Lower lobe of right lung (tissue), 2 donors: Measurements from ENCODE around the gene PNPLA8. TPM values are rescaled to one million over a fixed set of nuclear protein-coding genes. Genes with fewer than 3 reads are reported as not detected.

Experiments
- ATAC-seq, 2 donors: fragments of 200-7000 bp; cut with Tn5 transposase; one replicate each; pipeline ENCODE4 v1.9.1; 2020 to 2022; ENCODE audit warnings: mild to moderate bottlenecking in 2 of 2, moderate library complexity in 2 of 2
- DNase-seq: peaks from one replicate; pipeline ENCODE4 v3.0.0-alpha.2; 2020
- H3K27ac ChIP-seq: fragments of 200-600 bp; one replicate; pipeline ENCODE4 v1.8.0; 2022
- H3K27me3 ChIP-seq: fragments of 200-600 bp; one replicate; pipeline ENCODE4 v1.8.0; 2022; ENCODE audit warnings: low read depth
- H3K36me3 ChIP-seq: fragments of 200-600 bp; one replicate; pipeline ENCODE4 v1.8.0; 2022; ENCODE audit warnings: mild to moderate bottlenecking
- H3K4me1 ChIP-seq: fragments of 200-600 bp; one replicate; pipeline ENCODE4 v1.8.0; 2022
- H3K4me3 ChIP-seq: fragments of 200-600 bp; one replicate; pipeline ENCODE4 v1.8.0; 2022; ENCODE audit warnings: mild to moderate bottlenecking
- H3K9me3 ChIP-seq: fragments of 200-600 bp; one replicate; pipeline ENCODE4 v1.8.0; 2022
- intact Hi-C: fragments of 100-400 bp; cut with DNase I; formaldehyde crosslinking; loops from one replicate; pipeline ENCODE4 v1.11.0; 2022
- total RNA-seq: library from RNA; stranded (reverse); fragmentation: NEBNext Ultra II Directional; extraction: Animal tissue kit (Norgen Biotek cat#: 25700); gene quantifications from one replicate; pipeline ENCODE4 v1.2.1, GENCODE V29; 2021
- TF ChIP-seq, protein P1 (sequence below): fragments of 200-600 bp; IDR thresholded peaks from one replicate; pipeline ENCODE4 v1.8.0; 2022; ENCODE audit warnings: antibody characterized with exemption, mild to moderate bottlenecking
- donor health status: DM: no; HTN: yes; CAD: no; lungs with severe emphysema.

Gene PNPLA8
- total RNA-seq, 1 donor from 2014 or later: 27.8 TPM

DNA sequence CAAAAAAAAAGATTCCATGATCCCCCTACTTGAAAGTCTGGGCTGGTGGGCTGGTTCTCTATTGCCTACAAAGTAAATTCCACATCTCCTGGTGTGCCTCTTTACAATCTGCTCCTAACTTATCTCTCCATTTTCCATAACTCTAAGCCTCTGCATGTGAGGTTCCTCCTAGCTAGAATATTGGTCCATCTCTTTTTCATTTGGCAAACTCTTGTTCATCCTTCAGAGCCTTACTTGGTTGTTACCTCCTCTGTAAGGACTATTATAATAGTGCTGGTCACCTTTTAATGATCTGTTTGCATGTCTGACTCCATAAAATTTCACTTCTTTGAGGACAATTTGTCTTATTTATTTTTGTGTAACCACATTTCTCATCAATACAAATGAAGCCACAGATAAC lies 68.1 kb downstream of the PNPLA8 start:
- TF ChIP-seq, protein P1, sequence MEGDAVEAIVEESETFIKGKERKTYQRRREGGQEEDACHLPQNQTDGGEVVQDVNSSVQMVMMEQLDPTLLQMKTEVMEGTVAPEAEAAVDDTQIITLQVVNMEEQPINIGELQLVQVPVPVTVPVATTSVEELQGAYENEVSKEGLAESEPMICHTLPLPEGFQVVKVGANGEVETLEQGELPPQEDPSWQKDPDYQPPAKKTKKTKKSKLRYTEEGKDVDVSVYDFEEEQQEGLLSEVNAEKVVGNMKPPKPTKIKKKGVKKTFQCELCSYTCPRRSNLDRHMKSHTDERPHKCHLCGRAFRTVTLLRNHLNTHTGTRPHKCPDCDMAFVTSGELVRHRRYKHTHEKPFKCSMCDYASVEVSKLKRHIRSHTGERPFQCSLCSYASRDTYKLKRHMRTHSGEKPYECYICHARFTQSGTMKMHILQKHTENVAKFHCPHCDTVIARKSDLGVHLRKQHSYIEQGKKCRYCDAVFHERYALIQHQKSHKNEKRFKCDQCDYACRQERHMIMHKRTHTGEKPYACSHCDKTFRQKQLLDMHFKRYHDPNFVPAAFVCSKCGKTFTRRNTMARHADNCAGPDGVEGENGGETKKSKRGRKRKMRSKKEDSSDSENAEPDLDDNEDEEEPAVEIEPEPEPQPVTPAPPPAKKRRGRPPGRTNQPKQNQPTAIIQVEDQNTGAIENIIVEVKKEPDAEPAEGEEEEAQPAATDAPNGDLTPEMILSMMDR: no peak
- Histone ChIP-seq H3K27me3 (peaks cover 47% of the 10 kb centered on the region), H3K4me1 (peaks cover 16% of the 10 kb centered on the region), H3K36me3 (no peaks in the 10 kb centered on the region), H3K9me3 (no peaks in the 10 kb centered on the region), H3K4me3 (no peak overlapping the region), H3K27ac (no peak overlapping the region)
- no peak for ATAC-seq
- no peak for DNase-seq
- intact Hi-C loops: no loop called here

DNA sequence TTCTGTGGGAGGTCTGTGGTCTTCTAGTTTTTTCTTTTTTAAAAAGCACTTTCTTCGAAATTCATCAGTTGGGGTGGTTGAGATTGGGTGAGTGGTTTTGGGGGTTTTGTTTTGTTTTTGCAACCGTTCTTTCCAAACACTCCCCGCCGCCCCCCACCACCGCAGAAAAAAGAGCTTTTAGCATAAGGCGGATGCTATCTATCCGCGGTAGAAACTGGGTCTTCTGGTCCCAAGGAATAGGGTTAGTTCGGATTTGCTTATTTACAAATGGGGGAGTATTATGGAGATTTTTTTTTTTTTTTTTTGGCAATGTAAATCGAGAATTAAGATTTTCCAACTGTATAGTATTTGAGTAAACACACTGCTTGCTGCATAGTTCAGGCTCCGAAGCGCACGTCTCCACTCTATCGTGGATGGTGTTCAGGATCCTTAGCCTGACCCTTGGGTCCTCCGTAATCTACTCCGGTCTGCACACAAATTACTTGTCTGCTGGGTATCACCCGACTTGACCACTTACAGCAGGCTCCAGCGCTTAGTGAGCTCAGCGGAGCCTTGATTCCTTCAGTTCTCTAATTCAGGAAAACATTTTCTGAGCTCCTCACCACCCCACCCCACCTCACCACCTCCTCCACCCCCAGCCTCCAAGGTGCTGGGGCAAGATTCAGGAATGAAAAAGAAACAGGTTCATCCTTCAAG lies 68.9 kb downstream of the PNPLA8 start:
- Histone ChIP-seq H3K4me1 (peaks cover 16% of the 10 kb centered on the region), H3K27ac (no peak overlapping the region), H3K36me3 (no peaks in the 10 kb centered on the region), H3K4me3 (peak overlapping the region; percentile 47), H3K9me3 (no peaks in the 10 kb centered on the region), H3K27me3 (peaks cover 45% of the 10 kb centered on the region)
- DNase-seq: no peak
- ATAC-seq: no peak
- TF ChIP-seq, protein P1: no peak
- intact Hi-C loops: no loop called here

- H3K4me3 ChIP-seq: peak within 1 kb of the TSS; percentile 47
- no peaks in the 10 kb centered on the region for H3K9me3 ChIP-seq
- ATAC-seq: peak; percentile 29 to 54
- peaks cover 16% of the 10 kb centered on the region for H3K4me1 ChIP-seq
- H3K36me3 ChIP-seq: no peaks in the 10 kb centered on the region
- intact Hi-C loops: no loop called here
- peak; percentile 51 for DNase-seq
- H3K27me3 ChIP-seq: peaks cover 43% of the 10 kb centered on the region
- peak within 1 kb of the TSS; percentile 18 for H3K27ac ChIP-seq
- TF ChIP-seq, protein P1: no peak
Measured at GRCh38 chr7:108455998-108456677, 69.8 kb downstream of the PNPLA8 start, which contains the start of gene NRCAM. Gene NRCAM, minus strand, starts transcription at chr7:108456436. Its CDS starts 216,372 bp downstream, at chr7:108240064.

- Histone ChIP-seq H3K4me3 (peak overlapping the region; percentile 47), H3K27ac (peak overlapping the region; percentile 18), H3K36me3 (no peaks in the 10 kb centered on the region), H3K27me3 (peaks cover 43% of the 10 kb centered on the region), H3K4me1 (peaks cover 16% of the 10 kb centered on the region), H3K9me3 (no peaks in the 10 kb centered on the region)
- TF ChIP-seq, protein P1: no peak
- DNase-seq (no peak), ATAC-seq (peak; percentile 46 to 55)
- intact Hi-C loops: no loop called here
Measured at GRCh38 chr7:108455551-108455997, 70.4 kb downstream of the PNPLA8 start.

DNA sequence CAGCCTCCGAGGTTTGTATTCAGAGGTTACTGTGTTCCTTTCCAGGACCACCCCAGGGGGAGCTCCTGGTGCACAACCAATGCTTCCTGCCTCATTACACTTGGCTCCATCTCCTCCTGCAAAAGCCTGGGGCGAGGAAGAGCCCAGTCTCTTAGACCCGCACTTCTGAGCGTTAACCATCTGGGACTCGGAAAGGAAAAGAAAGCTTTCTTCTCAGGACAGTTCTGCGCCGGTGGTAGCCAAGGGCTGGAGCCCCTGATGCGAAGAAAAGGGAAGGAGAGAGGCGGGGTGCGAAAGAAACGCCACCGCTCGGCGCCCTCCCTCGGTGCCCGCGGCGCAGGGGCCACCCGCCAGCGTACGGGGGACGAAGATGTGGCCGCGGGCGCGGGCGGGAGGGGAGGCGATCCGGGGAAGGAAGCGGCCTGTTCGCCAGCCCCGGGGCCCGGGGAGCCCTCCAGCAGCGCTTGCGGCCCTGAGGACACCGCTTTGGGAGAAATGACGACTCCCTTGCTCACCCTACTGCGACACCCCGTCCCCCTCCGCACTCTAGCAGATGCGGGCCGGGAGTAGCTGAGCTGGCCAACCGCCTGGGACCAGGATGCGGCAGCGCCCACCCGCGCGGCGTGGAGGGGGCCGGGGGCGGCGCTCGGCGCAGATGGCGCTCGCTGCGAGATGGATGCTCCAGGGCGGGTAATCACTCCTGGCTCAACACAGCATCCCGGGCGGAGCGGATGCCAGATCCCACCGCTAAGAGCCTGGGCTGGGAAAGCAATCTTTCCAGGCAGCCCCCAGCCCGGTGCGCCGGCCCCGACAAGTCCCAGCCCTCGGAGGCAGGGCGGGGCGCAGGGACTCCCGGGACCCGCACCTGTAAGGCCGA lies 71.0 kb downstream of the PNPLA8 start:
- Histone ChIP-seq H3K4me1 (peaks cover 16% of the 10 kb centered on the region), H3K4me3 (peak overlapping the region; percentile 47), H3K36me3 (no peaks in the 10 kb centered on the region), H3K9me3 (no peaks in the 10 kb centered on the region), H3K27me3 (peaks cover 44% of the 10 kb centered on the region), H3K27ac (peak overlapping the region; percentile 18)
- intact Hi-C loops: no loop called here
- DNase-seq (peak; percentile 42), ATAC-seq (peak; percentile 38 to 51)
- TF ChIP-seq, protein P1: no peak
